SK-N-SH treated with all-trans-retinoic acid at 6 μM for 48 hours (cell line): Measurements from ENCODE around the gene TPBGL.

ENCODE experiments used
- CREB5 ChIP-seq: fragments of 250-450 bp; sonication (Bioruptor Pico); IDR thresholded peaks from 2 replicates; pipeline ENCODE4 v1.5.1; 2020; ENCODE audit warnings: low read depth, mild to moderate bottlenecking, moderate library complexity
- ESRRG ChIP-seq: fragments of 250-450 bp; sonication (Bioruptor Pico); IDR thresholded peaks from 2 replicates; pipeline ENCODE4 v1.6.1; 2021; ENCODE audit warnings: mild to moderate bottlenecking
- OSR1 ChIP-seq: fragments of 250-450 bp; sonication (Bioruptor Pico); IDR thresholded peaks from 2 replicates; pipeline ENCODE4 v1.8.0; 2022; ENCODE audit warnings: moderate library complexity, mild to moderate bottlenecking, inconsistent platforms
- PATZ1 ChIP-seq: fragments of 250-450 bp; sonication (Bioruptor Pico); IDR thresholded peaks from 2 replicates; pipeline ENCODE4 v1.8.0; 2020; ENCODE audit warnings: mild to moderate bottlenecking, moderate library complexity, borderline replicate concordance
- POU6F1 ChIP-seq: fragments of 250-450 bp; sonication (Bioruptor Pico); IDR thresholded peaks from 2 replicates; pipeline ENCODE4 v1.8.0; 2021; ENCODE audit warnings: low read depth, mild to moderate bottlenecking, moderate library complexity, borderline replicate concordance
- TOX ChIP-seq: fragments of 250-450 bp; sonication (Bioruptor Pico); IDR thresholded peaks from 2 replicates; pipeline ENCODE4 v1.8.0; 2021; ENCODE audit warnings: mild to moderate bottlenecking, moderate library complexity, borderline replicate concordance
- ZC3H10 ChIP-seq: fragments of 250-450 bp; sonication (Bioruptor Pico); IDR thresholded peaks from 2 replicates; pipeline ENCODE4 v1.5.1; 2021; ENCODE audit warnings: mild to moderate bottlenecking, moderate library complexity
- ZFP3 ChIP-seq: fragments of 250-450 bp; sonication (Bioruptor Pico); IDR thresholded peaks from 2 replicates; pipeline ENCODE4 v1.5.0; 2020; ENCODE audit warnings: mild to moderate bottlenecking, moderate library complexity
- ZNF70 ChIP-seq: fragments of 450-650 bp; formaldehyde crosslinking; IDR thresholded peaks from 2 replicates; pipeline ENCODE4 v1.5.0; 2020; ENCODE audit warnings: mild to moderate bottlenecking, moderate library complexity
- ZNF8 ChIP-seq: fragments of 450-650 bp; formaldehyde crosslinking; IDR thresholded peaks from 2 replicates; pipeline ENCODE4 v1.5.0; 2020; ENCODE audit warnings: mild to moderate bottlenecking, moderate library complexity

GRCh38 chr11:75268626-75269366, 28.2 kb downstream of the TPBGL start:
- TF ChIP-seq PATZ1 (CRISPR knock-in tag) (no peak), CREB5 (CRISPR knock-in tag) (no peak), ZFP3 (CRISPR knock-in tag) (no peak), POU6F1 (CRISPR knock-in tag) (no peak), ZNF70 (CRISPR knock-in tag) (no peak), ZNF8 (CRISPR knock-in tag) (no peak), OSR1 (CRISPR knock-in tag) (no peak), ZC3H10 (no peak), TOX (no peak), ESRRG (CRISPR knock-in tag) (no peak)
